GM21360 (cell line): ENCODE measurements around the gene PGLYRP1.

Experiments used
- ATAC-seq: cut with Tn5 transposase; IDR thresholded peaks from one replicate; pipeline ENCODE4 v1.9.1; 2021; ENCODE audit warnings: mild to moderate bottlenecking, moderate library complexity; ENCODE audit not compliant: unreplicated experiment

PGLYRP1 gene, protein sequence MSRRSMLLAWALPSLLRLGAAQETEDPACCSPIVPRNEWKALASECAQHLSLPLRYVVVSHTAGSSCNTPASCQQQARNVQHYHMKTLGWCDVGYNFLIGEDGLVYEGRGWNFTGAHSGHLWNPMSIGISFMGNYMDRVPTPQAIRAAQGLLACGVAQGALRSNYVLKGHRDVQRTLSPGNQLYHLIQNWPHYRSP

DNA sequence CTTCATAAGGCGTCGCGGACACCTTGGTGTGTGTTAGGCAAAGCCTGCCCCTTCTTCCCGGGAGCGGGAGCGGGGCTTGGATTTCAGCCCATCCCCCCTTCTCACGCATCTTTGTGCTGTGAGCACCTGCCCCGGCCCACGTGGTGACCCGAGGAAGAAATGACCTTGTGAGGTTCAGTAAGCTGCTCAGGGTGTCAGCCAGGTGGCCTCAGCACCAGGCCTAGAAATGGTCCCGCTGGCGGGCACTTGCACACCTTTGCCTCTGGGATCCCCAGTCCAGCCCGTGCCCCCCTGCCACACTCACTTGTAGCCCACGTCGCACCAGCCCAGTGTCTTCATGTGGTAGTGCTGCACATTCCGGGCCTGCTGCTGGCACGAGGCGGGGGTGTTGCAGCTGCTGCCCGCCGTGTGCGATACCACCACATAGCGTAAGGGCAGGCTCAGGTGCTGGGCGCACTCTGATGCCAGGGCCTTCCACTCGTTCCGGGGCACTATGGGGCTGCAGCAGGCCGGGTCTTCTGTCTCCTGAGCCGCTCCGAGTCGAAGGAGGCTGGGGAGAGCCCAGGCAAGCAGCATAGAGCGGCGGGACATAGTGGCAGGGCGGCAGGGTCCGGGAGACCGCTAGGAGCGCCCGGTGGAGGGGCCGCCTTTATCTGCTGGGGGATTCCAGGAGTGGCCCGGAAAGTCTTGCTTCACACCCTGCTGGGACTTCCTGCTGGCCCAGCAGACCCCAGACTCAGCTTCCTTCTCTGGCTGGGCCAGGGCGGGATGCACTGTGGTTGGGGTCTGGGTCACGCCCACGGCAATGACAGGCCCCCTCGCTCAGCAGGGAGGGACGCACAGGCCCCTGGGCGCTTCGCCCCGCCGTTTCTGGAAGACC lies at the start of gene PGLYRP1:
Gene PGLYRP1 (minus strand): TSS at position 623 of the 880 bp plus-strand sequence. CDS start 32 bp downstream, at position 591.
- no peak for ATAC-seq

DNA sequence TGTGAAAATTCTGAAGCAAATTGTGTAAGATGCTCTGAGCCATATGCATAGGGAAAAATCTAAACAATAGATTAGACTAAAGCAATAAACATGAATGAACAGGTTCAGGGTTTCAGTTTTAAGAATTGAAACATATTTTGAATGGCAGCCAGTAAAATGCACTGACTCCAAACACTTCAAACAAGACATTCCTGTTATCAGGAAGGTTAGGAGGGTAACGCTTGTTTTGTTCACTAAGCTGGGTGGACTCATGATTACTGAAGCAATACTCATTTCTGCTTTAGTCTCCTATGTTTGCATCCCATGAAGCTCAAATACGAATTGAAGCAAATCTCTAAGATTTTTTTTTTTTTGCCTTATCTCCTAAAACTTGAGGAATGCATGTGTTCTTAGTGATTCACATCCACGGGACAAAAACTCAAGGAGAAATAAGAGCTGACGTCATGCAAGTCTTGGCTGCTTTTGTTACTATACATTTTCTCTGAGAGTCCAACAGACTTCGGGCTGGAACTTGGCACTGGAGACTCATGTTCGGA lies 47.0 kb upstream of the PGLYRP1 start:
- ATAC-seq = no peak

DNA sequence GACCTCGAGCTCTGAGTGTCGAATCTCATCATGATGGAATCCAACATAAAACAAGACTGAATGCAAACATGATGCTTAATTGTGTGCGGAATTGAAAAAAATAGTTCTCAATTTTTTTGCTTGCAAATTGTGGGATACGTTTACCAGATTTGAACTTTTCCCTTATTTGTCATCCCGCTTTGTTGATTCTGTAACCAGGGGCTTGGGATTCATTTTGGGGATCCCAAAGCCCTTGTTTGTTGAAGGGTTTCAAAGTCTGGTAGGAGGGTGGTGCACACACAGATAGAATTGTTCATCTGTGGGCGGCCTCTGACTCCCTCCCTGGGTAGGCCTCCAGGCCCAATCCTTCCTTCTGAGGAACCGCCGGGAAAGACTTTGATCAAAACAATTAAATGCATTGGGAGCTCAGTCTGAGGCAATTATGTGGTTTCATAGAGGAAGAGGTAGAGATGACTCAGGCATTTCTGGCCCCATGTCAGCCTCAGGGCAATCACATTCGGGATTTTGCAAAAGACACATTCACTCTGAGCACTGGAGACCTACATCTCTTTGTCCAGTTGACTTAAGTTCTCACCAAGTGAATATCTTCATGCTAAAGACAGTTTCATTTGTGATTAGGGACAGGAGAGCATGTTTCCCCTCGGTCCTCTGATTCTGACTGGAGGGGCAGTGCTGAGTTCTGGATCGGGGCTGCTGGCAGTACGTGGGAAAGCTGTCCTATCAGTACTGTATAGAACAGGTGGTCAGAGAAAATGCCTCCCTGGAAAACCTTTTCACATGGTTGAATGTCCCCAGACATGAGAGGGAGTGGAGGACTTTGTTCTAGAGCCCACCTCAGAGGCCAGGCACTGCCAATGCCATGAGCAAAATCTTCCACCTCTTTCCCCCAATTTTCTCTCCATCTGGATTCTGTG lies 45.7 kb upstream of the PGLYRP1 start:
- ATAC-seq = no peak

DNA sequence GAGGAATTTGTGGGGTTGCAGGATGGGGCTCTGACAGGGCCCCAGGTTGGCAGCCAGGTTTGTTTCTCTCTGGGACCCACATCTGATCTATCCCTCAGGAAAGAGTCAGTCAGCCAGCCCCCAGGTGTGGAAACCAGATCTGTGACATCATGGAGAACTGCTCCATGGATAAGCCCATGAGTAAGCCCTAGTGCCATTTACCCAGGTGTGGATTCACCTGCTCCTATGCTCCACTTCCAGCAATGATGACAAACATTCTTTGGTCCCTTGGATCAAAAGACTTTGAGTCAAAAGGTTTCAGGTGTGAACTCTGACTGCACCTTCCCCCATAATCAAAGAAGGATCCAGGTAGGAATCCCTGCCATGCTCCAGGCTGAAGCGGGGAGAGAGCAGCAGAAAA lies 44.8 kb upstream of the PGLYRP1 start:
- ATAC-seq = no peak

DNA sequence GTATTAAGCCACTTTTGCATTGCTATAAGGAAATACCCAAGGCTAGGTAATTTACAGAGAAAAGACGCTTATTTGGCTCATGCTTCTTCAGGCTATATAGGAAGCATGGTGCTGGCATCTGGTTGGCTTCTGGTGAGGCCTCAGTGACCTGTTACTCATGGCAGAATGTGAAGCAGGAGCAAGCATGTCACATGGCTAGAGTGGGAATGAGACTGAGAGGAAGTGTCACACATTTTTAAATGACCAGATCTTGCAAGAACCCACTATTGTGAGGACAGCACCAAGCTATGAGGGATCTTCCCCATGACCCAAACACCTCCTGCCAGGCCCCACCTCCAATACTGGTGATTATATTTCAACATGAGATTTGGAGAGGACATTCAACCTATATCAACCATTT lies 43.6 kb upstream of the PGLYRP1 start:
- ATAC-seq = no peak

DNA sequence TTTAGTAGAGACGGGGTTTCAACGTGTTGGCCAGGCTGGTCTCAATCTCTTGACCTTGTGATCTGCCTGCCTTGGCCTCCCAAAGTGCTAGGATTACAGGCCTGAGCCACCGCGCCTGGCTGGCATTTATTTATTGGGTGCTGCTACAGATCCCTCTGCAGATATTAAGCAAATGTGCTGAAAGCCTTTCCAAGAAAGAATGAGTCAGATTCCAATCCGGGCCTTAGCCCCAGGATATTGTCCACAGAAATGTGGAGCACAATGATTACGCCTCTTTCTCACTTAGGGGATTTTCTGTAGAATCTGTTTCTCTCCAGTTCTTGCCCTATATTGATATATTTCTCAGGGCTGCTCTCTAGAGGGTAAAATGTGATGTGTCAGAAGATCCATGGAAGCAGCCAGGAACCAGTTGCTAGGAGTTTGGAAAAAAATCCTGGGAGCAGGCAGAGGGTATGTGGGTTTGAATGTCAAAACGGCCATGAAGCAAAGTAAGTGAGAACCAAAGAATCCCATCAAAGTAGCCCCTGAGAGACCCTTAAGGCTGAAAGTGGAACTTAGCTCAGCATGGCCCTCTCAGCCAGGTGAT lies 42.7 kb upstream of the PGLYRP1 start:
- ATAC-seq = no peak

DNA sequence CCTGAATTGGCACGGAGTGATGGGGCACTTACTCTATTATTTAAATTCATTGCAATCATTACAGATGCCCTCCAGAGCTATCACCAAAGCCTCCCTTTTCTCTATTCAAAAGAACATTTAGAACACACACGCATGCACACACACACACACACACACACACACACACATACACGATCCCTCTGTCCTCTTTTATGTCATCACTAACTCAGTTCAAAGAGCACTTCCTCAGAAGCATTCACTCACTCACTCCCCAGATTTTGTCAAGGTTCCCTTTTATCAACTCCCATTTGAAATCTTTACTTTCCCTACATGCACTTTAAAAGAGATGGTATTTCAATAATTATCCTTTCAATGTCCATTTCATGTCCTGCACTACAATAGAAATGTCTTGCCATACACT lies 40.3 kb upstream of the PGLYRP1 start:
- no peak for ATAC-seq

DNA sequence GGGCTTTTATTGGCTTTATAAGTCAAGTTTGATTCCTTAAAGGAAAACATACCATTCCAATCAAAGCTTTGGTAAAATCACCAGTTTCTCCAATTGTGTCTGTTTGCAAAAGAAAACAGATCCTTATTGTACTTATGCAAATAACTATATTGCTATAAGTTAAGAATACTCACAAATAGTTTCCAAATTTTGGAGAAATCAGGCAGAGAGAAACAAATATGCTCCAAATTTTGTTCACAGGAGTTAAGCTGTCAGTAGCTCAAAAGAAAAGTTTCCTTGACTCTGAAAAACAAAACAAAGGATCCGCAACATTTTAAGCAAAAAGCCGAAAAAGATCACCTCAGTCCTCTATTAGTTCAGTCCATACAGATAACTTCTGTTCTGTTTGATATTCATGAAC lies 37.2 kb upstream of the PGLYRP1 start:
- ATAC-seq = no peak

DNA sequence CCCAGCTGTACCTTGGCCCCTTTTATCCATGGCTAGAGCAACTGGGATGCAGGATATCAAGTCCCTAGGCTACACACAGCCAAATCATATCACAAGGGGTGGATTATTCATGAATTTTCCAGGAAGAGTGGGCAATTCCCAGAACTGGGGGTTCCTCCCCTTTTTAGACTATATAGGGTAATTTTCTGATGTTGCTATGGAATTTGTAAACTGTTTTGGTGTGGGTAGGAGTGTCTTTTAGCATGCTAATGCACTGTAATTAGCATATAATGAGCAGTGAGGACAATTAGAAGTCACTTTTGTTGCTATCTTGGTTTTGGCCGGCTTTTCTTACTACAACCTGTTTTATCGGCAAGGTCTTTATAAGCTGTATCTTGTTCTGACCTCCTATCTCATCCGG lies 35.9 kb upstream of the PGLYRP1 start:
- no peak for ATAC-seq

DNA sequence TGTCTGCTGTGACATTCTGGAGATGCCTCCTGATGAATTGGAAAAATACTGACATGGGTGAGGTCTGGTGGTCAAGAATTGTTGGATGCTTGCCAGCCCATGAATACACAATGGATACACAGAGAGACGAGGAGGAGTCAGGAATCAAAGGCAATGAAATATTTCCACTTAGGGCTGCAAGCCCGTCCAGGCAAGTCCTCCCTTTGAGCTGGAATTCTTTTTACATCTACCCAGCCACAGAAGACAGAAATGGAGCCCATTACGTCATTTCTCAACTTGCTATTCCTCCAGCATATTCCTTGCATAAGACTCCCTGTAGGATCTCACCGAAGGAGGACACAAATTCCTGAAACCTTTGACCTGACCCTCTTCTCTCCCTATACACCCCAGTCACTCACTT lies 33.7 kb upstream of the PGLYRP1 start:
- ATAC-seq = no peak

DNA sequence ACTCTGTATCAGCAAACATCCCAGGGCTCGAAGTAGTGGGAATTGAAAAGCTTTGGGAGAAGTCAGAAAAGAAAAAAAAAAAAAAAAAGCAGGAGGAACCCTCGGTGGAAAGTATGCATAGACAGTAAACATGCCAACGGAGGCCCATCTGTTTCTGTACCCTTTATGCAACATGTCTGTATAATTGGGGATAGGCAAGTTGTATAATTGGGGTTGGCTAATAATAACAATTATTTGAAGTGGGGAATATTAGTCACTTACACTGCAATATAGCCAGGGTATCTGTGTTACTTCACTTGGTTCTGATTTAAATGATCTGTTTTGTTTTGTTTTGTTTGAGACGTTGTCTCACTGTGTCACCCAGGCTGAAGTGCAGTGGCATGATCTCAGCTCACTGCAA lies 30.0 kb upstream of the PGLYRP1 start:
- no peak for ATAC-seq

DNA sequence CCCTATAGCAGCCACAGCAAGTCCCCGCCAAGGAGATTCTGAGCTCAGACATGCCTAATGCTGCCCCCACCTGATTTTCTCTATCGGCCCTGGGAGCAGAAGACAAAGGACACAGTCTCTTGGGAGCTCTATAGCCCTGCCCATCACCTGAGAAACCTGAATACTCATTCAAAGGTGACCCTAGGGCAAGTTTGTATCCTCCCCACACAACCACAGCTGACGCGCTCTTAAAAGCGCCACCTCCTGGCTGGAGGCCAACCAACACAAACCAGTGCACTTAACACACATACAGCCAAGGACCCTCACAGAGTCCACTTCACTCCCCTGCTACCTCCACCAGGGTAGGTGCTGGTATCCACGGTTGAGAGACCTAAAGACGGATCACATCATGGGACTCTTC lies 26.7 kb upstream of the PGLYRP1 start:
- ATAC-seq = no peak

DNA sequence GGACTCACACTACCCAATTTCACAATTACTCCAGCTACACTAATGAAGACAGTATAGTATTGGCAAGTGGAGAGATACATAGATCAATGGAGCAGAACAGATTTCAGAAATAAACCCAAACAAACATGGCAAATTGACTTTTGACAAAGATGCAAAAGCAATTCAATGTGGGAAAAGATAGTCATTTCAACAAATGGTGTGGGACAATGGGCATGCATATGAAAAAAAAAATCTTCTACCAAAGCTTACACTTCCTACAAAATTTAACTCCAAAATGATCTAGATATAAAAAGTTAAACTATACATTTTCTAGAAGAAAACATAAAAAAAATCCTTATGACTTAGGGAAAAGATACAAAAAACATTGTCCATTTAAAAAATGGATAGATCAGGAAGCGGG lies 20.7 kb upstream of the PGLYRP1 start:
- no peak for ATAC-seq

DNA sequence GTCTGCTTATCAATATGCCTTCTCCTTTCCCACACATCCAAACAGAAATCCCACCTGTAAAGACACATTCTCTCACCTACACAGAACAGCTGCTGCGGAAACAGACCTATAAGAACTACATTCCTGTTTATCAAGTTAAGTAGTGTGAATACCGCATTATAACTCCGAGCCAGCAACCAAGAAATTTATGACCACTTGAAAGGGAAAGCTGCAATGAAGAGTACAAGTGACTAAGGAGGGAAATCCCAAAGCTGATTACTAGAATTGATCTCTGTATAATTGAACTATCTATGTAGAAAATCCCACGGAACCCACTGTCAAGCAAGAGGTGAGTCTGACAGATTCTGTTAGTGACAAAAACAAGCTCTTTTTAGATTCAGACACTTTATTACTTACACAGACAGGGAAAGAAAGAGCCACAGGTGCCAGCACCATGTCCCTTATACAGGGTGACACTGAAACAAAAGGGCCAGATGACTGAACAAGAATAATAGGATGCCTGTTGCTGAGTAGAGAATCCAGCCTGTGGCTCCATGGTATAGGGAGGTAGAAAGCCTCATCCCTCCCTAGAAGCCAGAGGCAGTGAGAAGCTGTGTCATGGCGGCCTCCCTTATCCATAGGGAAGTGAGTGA lies 19.5 kb upstream of the PGLYRP1 start:
- ATAC-seq = no peak

DNA sequence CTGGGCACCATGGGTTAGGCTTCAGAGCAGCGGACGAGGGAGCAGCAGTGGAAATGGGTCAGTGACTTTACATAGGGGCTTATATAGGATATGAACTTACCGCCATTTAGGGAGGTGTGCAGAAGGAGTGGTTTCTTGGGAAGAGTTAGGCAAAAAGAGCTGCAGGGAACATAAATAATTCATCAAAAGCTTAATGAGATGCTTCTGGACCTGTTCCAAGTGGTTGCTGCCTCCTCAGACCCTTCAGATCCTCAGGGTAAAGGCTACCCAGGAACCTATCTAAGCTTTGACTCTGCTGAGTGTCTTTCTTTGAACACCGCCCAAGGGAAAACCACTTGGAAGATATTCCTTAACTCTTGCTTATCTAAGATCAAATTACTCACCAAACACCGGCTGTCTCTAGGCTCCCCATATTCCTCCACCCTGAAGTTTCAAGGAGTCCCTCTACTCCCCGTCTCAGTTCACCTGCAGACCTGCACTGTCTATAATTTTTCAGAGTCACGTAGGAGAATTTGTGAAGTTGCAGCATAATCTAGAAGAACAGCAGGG lies 18.2 kb upstream of the PGLYRP1 start, which contains the start of gene IGFL4:
Gene IGFL4 (minus strand): TSS at position 51 of the 549 bp plus-strand sequence. CDS start 40 bp downstream, at position 11.
- no peak for ATAC-seq

DNA sequence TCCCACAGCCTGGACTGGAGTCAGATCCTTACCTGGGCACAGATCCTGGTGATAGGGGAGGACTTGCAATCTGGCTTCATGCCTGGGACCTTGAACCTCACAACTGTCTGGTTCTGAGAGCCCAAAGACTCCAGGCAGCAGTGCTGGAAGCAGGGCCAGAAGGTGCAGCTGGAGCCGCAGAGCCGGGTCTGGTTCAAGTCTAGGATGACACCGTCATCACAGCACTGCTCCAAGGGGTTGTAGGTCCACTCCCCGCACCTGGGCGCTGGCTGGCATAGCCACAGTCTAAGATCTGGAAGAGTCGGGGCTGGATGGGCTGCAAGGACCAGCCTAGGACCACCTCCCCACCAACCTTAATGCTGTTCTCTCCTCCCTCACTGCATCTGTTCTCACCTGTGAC lies 17.3 kb upstream of the PGLYRP1 start:
- ATAC-seq = no peak

DNA sequence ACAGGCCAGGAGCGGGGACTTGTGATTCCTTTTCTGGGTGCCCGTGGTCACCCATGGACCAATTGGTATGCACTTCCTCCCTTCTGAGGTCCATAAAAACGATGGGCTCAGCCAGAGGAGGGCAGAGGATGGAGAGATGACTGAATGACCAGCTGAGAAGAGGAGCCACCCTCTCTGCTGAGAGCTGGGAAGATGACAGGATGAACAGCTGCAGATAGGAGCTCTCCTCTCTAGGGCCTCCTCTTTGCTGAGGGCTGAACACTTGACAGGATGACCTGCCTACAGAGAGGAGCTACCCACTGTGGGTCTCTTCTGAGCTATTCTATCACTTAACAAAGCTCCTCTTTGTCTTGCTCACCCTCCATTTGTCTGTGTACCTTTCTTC lies 13.9 kb upstream of the PGLYRP1 start:
- ATAC-seq = no peak

DNA sequence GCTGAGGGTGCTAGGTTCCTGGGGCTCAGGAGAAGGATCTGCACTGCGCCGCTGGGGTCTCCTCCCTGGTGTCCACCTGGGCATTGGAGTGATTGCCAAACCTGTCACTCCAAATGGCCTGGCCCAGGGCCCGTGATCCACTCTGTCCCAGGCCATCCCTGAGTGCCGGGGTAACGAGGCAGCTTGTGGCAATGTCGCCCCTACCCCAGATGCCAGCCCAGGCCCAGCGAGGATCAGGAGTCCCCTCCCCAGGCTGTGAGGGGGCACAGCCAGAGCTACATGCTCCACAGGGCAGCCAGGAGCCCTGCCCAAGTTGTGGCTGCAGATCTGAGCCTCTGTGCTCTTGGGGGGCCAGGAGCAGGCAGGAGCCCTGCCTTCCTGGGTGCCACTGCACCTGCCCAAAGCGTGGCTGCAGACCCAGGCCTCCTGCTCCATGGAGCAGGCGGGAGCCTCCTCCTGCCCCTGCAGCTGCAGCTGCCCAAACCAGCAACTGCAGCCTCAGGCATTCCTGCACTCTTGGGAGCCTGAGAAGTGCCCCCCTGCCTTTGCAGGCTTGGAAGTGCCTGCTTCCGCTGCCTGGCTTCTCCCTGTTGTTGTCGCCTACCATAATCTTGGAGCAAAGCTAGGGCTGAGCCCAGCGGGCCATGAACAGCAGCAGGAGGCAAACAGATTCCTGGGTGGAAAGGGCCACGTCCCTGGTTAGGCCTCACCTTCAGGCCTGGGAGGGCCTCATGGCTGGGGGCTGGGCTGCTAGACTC lies 13.3 kb upstream of the PGLYRP1 start:
- no peak for ATAC-seq

DNA sequence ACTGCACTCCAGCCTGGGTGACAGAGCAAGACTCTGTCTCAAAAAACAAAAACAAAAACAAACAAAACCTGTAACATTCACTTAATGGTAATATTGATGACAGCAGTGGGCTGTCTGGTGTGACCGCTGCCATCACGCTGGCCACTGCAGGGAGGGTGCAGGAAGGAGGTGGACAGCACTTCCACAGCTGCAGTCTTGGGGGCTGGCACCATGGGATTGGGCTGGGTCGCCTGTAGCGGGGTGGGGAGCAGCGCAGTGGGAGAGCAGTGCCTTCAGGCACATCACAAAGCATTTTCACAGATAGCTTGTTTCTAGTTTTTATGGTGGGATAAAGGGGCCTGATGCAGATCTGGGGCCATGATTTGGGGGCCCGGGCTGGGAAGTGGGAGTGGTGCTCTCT lies 12.7 kb upstream of the PGLYRP1 start:
- no peak for ATAC-seq
